NCI-H1694 treated with DMSO at 0.1 percent for 48 hours (cell line): ENCODE data around the gene RBM26.
"Not testable (repeated sequence)": the region's sequence is repeated elsewhere in the genome, so short reads cannot be mapped to it uniquely, and the experiment has no call there.

Experiments
- DNase-seq: peaks from one replicate; lab custom pipeline; 2025; lab: John Stamatoyannopoulos, UW

The RBM26 gene

DNA sequence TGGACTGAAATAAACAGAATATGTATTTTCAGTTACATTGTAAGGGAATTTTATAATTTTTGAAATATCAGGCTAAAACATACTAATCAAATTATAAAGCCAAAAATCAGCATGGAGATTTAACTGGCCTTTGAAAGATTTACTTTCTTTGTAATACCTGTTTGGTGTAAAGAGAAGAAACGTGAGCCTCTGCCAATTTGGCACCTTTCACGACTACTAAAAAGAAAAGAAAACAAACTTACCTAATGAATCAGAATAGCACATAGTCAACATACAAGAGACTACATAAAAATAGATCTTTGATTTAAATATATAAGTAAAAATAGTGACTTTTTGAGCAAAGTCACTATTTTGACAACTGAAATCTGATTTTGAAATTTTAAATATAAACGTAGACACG is 87.4 kb downstream of the RBM26 start:
- DNase-seq = no peak

DNA sequence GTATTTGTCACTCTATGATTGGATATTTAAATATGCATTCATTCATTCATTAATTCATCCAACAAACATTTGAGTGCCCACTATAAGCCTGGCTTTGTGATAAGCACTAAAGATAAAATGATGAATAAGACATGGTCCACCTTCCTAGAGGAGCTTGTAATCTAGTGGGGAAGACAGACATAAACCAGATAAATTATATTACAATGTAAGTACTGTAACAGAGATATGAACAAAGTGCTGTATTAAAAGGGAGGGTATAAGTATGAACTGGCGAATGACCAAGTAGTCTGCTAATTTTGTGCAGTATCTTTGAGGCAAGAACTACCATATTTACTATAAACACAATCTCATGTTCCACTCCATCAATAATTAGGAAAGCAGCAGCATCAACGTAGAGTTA is 88.2 kb downstream of the RBM26 start:
- DNase-seq = no peak

DNA sequence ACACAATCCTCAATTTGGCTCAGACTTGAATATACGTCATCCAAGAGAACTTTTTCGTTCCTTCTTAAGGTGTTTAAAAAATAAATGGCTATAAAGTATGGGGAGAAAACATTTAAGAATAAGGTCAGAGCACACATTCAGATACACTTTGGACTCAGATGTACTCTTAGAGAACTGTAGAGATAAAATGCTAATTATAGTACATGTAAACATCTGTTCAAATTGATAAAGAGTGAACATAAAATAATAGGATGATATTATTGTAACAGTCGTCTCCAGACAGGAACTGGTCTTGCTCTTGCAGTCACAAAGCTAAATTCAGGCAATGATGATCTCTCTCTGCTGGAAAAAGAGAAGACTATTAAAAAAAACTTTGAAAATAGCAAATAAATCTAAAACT is 91.4 kb downstream of the RBM26 start:
- DNase-seq = no peak

DNA sequence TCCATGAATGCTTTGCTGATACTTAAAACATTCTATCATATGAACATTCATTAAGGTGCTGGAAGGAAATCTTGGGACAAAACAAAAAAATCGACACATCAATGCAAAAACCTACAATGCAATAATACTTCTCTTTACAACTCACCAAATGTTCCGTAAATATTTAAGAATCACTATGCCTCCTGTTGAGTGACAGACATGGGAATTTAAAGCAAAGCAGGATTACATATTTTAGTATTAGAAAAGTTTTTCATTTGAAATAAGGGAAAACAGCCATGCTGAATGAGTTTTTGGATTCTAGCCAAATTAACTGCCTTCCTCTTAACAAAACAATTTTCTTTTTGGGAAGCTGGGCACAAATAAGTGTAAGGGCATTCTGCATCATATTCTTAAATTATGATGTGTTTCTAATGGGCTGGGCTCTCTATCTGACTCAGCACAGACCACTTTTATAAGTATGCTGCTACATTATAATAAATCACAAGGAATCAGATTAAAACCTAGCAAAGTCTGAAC is 93.7 kb downstream of the RBM26 start:
- no peak for DNase-seq

DNA sequence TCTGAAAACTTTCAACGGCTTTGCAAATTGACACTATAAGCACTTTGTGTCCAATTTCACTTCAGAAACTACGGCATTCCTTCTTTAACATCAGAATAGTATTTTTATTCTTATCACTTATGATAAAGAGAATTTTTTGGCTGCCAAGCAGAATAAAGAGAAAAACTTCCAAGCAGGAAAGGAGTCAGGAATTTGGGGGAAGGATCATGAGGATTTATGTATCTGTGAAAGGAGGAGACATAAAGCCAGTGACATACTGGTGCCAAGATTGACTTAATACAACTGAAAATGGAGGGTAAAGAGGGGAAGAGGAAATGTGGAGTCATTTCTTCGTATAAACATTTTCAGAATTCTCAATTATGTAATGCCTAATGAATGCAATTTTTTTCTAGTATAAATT is 94.7 kb downstream of the RBM26 start:
- DNase-seq = no peak

DNA sequence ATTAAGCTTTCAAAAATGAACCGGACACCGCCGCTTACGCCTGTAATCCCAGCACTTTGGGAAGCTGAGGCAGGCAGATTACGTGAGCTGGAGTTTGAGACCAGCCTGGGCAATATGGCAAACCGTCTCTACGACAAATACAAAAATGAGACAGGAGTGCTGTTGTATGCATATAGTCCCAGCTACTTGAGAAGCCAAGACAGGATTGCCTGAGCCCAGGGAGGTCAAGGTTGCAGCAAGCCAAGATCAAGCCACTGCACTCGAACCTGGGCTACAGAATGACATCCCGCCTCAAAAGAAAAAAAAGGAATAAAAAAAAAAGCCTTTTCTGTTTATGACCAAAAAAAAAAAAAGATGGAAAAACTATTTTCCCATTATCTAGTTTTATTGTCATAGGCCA is 96.4 kb downstream of the RBM26 start:
- no peak for DNase-seq

DNA sequence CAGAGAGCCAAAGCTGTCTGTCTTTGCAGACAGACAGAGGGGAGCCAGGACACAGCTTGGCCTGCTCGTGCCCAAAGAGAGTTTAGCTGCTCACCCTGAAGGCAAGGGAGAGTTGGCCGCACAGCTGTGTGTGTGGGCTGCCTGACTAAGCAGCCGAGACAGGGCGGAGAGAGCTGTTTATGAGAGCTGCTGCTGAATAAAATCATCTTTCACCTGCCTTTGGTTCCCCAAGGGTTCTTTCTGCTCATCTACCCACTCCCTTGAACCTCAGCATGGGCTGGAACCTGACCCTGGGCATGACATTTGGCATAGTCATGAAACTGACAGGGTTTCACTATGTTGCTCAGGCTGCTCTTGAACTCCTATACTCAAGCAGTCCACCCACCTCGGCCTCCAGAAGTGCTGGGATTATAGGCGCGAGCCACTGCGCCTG is 98.2 kb downstream of the RBM26 start:
- DNase-seq = no peak

DNA sequence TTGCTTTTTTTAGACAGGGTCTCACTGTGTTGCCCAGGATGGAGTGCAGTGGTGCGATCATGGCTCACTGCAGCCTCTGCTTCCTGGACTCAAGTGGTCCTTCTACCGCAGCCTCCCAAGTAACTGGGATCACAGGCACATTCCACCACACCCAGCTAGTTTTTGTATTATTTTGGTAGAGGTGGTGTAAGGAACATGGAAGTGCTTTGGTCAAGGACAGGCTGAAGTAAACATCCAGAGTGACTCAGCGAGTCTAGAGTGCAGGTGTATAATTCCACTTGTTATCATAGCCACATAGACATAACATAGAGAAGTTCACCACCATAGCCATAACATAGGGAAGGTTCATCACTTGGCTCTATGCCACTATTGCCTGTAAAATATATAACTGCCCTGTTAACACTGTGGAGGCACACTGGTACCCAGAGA is 98.6 kb downstream of the RBM26 start:
- no peak for DNase-seq

DNA sequence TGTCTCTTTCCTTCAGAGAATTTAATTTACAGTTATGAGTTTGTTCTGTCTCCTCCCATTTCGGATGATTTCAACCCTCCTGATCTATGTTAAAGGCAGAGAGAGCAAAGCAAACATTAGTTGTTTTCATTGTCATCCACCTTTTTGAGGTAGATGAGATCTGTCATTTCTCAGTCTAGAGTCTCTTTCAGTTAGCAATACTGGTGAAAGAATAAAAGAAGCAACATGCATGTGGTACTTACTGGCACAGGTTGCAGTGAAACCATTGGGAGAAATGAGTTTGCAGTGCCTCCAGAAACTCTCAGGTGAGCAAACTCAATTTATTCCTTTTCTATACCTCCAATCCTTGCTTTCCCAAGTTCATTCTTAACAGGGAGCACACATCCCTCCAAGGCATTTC is 99.4 kb downstream of the RBM26 start:
- DNase-seq = no peak

DNA sequence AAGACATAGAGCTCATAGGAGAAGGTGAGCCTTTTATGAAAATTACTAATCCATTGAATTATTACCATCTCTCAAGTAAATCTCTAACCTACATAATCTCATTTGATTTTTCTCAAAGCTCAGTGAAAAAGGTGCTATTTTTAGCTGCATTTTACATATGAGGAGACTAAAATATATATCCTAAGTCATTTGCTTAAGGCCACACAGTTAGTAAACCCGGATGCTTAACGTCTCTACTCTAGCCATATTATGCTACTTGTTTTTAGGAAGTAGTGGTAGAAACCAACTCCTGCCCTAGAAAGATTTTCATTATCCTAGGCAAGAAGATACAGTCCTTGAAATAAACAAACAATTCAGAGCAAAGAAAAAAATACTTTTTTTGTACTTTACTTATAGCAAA is 108.9 kb downstream of the RBM26 start:
- no peak for DNase-seq

DNA sequence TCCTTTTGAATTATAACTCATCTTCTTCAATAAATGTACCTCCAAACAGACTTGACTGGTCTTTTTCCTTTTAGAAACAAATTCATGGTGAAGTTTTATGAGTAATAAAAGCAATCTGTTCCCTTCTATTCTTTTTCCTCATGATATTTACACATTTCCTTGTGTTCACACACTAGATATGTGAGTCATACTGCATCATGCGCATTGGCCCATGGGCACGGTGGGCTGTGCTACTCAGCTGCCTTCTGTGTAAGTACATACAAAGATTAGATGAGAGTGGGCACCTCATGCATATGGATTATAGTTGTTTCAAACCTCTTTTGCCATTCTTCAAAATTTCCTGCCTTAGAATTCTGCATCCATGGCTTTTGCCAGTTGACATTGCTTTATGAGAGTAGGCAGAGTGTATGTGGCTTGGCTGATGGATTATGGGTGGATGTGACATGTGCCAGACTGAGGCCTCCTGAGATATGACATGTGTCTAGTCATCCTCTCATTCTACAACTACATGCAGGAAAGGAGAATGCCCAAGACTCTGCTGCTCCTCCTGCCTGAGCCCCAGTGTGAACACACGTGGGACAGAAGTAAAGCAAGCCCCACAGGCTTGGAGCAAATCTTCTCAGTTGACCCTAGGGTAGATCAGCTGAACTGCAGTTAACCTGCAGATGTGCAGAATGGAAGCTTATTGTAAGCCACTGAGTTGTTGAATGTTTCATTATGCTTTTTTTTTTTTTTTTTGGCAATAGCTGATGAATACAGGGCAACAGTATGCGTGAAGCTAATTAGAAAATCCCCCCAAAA is 109.9 kb downstream of the RBM26 start:
- no peak for DNase-seq

DNA sequence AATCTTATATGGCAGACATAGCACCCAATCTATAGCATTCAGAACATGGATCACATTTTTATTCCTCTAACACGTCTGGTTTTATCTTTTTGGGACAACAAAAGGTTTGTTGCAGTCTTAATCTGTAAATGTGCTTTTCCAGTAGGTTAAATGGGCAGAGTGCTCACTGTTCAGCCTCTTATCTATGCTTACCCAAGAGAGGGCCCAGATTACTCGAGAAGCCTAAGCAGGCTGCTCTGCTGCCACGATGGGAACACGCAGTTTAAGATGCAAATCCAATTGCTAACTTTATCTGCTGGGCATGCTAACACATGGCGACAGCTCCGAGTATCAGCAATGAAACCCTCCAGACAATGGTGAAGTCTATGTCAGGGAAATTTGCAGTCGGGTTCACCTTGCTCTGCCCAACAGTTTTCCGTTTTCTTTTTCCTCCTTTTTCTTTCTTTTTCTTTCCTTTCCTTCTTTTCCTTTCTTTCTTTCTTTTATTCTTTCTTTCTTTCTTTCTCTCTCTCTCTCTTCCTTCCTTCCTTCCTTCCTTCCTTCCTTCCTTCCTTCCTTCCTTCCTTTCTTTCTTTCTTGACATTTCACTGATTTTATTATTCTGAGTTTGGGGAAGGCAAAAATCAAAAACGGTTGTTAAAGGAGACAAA is 115.3 kb downstream of the RBM26 start:
- DNase-seq = no peak

DNA sequence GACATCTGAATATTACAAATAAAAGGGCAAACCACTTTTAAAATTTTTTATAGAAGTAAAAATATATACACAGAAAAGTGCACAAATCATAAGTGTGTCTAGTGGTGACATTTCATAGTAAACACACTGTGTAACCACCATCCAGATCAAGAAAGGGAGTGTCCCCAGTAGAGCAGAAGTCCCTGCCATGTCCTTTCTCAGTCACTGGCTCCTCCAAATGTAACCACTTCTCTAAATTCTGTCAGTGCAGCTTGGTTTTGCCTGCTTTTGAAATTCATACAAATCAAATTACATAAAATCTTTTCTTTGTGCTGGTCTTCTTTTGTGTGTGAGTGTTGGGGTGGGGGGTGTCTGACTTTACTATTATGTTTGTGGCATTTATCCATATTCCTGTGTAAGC is 116.5 kb downstream of the RBM26 start:
- DNase-seq = no peak

DNA sequence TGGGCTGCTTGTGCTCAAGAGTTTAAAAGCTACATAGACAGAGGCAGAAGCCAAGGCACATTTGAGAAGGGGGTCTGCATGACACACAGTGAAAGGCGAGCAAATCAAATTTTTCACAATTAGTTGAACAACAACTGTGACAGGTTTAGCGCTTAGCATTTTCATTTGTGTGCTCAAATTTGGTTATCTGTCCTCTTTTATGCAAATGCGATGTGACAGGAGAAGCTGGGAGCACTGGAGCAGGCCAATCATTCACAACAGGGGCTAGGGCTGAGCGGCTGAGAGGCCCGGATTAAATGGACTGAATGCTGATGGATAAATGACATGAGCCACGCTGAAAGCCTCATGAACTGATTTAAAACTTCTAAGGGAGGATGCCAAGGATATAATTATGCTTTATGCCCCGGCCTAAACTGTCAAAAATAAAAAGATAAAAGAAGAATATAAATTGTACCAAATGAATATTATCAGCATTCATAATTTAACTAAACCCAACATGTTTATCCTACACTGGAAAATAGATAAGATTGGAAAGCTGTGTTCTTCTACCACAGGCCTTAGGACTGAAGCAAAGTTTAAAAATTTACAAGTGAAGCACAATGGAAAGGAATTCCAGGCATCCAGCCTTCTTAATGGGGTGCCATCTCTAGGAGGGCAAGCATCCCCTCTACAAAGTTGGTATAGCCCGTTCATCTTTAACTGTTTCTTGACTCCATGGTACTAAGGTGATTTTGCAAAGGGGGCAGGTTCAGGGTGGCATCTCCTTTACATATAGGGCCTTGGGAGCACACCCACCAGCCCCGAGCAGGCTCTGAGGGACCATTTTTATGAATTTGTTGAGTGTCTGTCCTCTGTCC is 117.9 kb downstream of the RBM26 start:
- DNase-seq = no peak

DNA sequence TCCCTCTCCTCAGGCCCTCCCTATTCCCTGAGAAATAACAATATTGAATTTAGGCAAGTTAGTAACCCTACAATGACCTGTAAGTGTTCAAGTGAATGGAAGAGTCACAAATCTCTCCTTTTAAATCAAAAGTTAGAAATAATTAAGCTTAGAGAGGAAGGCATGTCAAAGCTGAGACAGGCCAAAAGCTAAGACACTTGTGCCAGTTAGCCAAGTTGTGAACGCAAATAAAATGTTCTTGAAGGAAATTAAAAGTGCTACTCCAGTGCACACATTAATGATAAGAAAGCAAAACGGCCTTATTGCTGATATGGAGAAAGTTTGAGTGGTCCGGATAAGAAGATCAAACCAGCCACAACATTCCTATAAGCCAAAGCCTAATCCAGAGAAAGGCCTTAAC is 120.9 kb downstream of the RBM26 start:
- DNase-seq = no peak

DNA sequence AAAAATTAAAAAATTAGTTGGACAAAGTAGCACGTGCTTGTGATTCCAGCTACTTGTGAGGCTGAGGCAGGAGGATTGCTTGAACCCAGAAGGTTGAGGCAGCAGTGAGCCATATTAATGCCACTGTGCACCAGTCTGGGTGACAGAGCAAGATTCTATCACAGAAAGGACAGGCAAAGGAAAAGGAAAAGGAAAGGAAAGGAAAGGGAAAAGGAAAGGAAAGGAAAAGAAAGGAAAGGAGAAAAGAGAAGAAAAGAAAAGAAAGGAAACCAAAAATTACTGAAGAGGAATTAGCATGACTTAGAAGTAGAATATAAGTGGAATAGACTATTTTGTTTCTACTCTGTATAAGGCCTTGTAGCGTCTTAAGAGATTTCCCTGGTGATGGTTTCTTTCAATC is 122.3 kb downstream of the RBM26 start:
- DNase-seq = no peak

DNA sequence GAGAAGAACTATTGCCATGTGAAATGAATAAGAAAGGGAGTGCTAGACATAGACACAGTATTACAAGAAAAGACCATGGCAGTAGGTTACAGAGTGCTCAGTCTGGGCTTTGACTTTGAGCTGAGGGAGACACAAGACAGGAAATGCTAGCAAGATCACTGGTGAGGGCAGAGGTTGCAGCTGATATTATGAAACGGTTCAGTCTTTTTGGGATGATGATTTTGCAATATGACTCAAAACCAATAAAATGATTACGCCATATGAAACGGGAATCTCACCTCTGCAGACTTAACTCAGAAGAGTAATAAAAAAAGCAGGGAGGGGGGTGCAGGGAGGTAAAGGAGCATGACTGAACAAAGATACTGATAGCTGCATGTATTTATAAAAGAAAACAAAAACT is 123.1 kb downstream of the RBM26 start:
- DNase-seq = no peak

DNA sequence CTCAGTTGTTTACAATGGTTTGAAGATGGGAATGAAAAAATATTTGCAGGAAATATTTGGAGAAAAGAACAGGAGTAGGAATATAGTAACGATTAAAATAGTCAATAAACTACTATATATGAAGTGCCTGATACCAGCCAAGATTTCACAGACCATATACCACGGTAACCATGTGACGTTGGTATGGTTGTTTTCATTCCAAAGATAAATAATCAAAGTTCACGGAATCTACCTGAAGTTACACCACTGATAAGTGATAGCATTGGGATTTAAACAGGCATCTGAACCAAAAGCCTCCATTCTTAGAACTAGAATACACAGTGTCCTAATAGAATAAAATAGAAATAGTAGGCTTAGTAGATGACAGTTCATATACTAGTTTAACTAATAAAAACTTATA is 123.5 kb downstream of the RBM26 start:
- DNase-seq = no peak

DNA sequence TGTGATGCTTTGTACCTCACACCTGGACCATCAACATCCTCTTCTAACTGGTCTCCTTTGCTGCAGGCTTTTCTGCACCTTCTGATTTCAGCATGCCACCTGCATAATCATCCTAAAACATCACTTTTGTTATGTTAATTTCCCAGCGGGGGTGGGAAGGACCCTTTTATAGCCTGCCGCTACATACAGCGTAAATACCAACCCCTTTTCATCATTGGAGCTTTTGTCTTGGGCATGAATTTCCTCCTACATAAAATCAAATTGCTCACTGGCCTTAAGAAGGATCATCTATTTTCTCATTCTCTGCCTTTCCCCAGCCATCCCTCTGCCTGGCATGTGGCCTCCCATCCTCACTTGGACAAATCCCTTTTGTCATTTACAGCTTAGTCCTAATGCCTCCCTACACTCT is 124.7 kb downstream of the RBM26 start:
- no peak for DNase-seq

DNA sequence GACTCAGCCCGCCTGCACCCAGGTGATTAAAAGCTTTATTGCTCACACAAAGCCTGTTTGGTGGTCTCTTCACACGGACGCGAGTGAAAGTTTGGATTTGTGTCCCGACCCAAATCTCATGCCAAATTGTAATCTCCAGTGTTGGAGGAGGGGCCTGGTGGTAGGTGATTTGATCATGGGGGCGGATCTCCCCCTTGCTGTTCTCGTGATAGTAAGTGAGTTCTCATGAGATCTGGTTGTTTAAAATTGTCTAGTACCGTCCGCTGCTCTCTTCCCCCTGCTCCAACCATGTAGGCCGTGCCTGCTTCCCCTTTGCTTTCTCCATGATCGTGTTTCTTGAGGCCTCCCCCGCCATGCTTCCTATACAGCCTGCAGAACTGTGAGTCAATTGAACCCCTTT is 126.3 kb downstream of the RBM26 start:
- not testable (repeated sequence) for DNase-seq

DNA sequence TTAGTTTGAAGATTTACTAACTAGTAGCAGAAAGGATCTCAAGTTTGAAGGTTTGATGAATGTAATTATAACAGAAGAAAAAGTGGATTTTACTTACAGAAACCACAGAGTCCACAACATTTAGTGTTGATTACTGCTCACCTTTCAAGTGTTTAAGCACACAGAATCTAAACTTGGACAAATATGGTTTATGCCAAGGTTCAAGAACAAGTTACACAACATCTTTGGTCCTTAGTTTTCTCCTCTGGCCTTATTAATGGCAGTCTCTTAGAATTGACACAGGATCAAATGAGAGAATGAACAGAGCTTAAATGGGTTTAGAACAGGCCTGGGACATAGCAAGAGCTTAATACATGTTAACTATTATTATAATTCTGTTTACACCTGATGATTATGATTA is 133.0 kb downstream of the RBM26 start:
- no peak for DNase-seq

DNA sequence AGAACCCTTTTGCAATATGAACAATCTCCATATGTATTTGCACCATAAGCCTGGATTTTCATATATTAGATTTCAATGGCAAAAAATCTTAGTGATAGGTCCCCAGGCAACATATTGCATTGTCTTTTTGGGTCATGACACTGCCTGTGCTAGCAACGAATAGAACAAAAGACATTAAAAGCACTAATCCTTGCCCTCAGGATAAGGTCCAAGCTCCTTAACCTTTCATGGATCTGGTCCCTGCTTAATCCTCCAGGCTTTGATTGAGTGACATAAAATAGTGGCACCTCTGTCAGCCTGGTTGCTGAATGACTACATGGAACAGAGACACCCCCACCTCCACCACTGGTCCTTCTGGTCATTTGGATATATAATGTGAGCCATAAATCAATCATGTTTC is 134.4 kb downstream of the RBM26 start:
- no peak for DNase-seq

DNA sequence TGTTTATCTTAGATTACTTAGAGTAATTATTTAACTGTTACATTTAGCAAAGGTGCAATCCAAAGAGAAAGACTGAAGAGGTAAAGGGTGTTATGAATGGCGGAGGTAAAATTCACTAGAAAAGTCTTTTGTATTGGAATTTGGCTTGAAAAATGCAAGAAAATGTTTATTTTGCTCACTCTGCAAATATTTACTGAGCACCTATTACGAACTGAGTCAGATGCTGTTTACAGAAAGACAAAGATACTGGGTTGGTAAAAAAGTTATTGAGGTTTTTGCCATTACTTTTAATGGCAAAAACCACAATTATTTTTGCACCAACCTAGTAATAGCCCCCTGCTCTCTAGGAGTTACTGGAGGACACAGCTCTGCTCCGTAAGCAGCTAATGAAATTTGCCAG is 135.2 kb downstream of the RBM26 start:
- DNase-seq = no peak
